Vagina (tissue), 2 donors: Measurements from ENCODE around the gene USP17L13.
"Not testable (repeated sequence)": the region's sequence is repeated elsewhere in the genome, so short reads cannot be mapped to it uniquely, and the experiment has no call there.

Experiments used
- POLR2AphosphoS5 ChIP-seq, 2 donors: sonication (generic); formaldehyde crosslinking; IDR thresholded peaks; one replicate each; pipeline ENCODE4 v1.9.0; 2017; ENCODE audit warnings: antibody characterized with exemption in 2 of 2, mild to moderate bottlenecking in 2 of 2, low read depth in 1 of 2; ENCODE audit not compliant: insufficient read depth in 1 of 2
- TF ChIP-seq, protein P1 (sequence below), 3 experiments: fragments of 450-650 bp in 2 of 3; fragments of 200-600 bp in 1 of 3; sonication (generic) in 1 of 3; IDR thresholded peaks; one replicate each; pipeline ENCODE4 v1.5.1; 2017 to 2019; ENCODE audit warnings: antibody characterized with exemption in 3 of 3, mild to moderate bottlenecking in 2 of 3, moderate library complexity in 2 of 3

DNA sequence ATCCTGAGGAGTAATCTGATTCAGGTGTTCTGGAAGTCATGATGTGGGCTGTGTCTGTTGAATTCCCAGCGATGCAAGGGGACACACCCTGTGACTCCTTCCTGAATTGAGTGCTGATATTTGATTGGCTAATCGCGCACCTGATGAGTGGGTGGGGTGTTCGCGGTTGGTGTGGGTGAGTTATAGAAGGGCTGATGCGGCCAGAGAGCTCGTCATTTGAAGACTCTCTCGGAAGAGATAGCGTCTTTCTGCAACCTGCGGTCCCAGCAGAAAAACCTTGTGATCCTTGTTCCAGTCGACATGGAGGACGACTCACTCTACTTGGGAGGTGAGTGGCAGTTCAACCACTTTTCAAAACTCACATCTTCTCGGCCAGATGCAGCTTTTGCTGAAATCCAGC lies 14.3 kb upstream of the USP17L13 start, which contains the start of gene USP17L10:
- TF ChIP-seq, protein P1, sequence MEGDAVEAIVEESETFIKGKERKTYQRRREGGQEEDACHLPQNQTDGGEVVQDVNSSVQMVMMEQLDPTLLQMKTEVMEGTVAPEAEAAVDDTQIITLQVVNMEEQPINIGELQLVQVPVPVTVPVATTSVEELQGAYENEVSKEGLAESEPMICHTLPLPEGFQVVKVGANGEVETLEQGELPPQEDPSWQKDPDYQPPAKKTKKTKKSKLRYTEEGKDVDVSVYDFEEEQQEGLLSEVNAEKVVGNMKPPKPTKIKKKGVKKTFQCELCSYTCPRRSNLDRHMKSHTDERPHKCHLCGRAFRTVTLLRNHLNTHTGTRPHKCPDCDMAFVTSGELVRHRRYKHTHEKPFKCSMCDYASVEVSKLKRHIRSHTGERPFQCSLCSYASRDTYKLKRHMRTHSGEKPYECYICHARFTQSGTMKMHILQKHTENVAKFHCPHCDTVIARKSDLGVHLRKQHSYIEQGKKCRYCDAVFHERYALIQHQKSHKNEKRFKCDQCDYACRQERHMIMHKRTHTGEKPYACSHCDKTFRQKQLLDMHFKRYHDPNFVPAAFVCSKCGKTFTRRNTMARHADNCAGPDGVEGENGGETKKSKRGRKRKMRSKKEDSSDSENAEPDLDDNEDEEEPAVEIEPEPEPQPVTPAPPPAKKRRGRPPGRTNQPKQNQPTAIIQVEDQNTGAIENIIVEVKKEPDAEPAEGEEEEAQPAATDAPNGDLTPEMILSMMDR (IDR thresholded peaks at IDR 0.05) = not testable (repeated sequence)
- TF ChIP-seq POLR2AphosphoS5 (IDR thresholded peaks at IDR 0.05; ENCODE audit: insufficient read depth in 1 of 2, low read depth in 1 of 2) = not testable (repeated sequence)
